ENCODE data around the gene SHMT2. TPM values are rescaled to one million over a fixed set of nuclear protein-coding genes. Genes with fewer than 3 reads are reported as not detected.

The SHMT2 gene
- total RNA-seq: 100 to 1,000 TPM; 194 to 357 TPM

GRCh38 chr12:57229634-57230380, at the start of gene SHMT2:
SHMT2 (plus strand) TSS chr12:57229711; CDS start chr12:57229779, 68 bp downstream.
- Mint-ChIP-seq H3K4me1 (peaks cover 52% of the 10 kb centered on the region), H3K4me3 (peak within 1 kb of the TSS; percentile 95), H3K36me3 (peaks cover 37% of the 10 kb centered on the region), H3K9me3 (ENCODE audit: low read depth) (no peaks in the 10 kb centered on the region), H3K27me3 (peaks cover 24% of the 10 kb centered on the region), H3K27ac (peak within 1 kb of the TSS; percentile 94)
- CTCF ChIA-PET: interaction anchor here (0.6 to 13.2 kb wide), 12 partner anchors 11 to 232 kb away, joined by 3 to 540 read pairs (median 6); partner anchors contain the start of genes NXPH4 and STAT6
- DNase-seq (peak; percentile 96), ATAC-seq (peak; percentile 79)

GRCh38 chr12:57180321-57180989, 49.1 kb upstream of the SHMT2 start:
- Mint-ChIP-seq H3K4me1 (peaks cover 2% of the 10 kb centered on the region), H3K27me3 (no peaks in the 10 kb centered on the region), H3K4me3 (no peak overlapping the region), H3K9me3 (ENCODE audit: low read depth) (no peaks in the 10 kb centered on the region), H3K27ac (no peak overlapping the region), H3K36me3 (no peaks in the 10 kb centered on the region)
- CTCF ChIA-PET: interaction anchor here (1.0 to 8.2 kb wide), 4 partner anchors 22 to 69 kb away, joined by 3 to 74 read pairs (median 3); partner anchors contain the start of gene STAT6
- DNase-seq (no peak), ATAC-seq (no peak)

GRCh38 chr12:57181072-57181471, 48.4 kb upstream of the SHMT2 start:
- DNase-seq (no peak), ATAC-seq (no peak)
- H3K9me3 Mint-ChIP-seq (ENCODE audit: low read depth): no peaks in the 10 kb centered on the region
- H3K36me3 Mint-ChIP-seq: no peaks in the 10 kb centered on the region
- no peak overlapping the region for H3K4me3 Mint-ChIP-seq
- CTCF ChIA-PET: interaction anchor here (1.0 to 8.2 kb wide), 7 partner anchors 8 to 70 kb away, joined by 3 to 74 read pairs (median 8); partner anchors contain the start of gene STAT6
- no peaks in the 10 kb centered on the region for H3K27me3 Mint-ChIP-seq
- peaks cover 2% of the 10 kb centered on the region for H3K4me1 Mint-ChIP-seq
- H3K27ac Mint-ChIP-seq: no peak overlapping the region

GRCh38 chr12:57181561-57182155, 47.9 kb upstream of the SHMT2 start:
- Mint-ChIP-seq H3K4me1 (peaks cover 2% of the 10 kb centered on the region), H3K36me3 (no peaks in the 10 kb centered on the region), H3K9me3 (ENCODE audit: low read depth) (no peaks in the 10 kb centered on the region), H3K4me3 (no peak overlapping the region), H3K27me3 (no peaks in the 10 kb centered on the region), H3K27ac (no peak overlapping the region)
- ATAC-seq (no peak), DNase-seq (no peak)
- CTCF ChIA-PET: interaction anchor here (1.0 to 8.2 kb wide), 12 partner anchors 8 to 112 kb away, joined by 3 to 74 read pairs (median 6); partner anchors contain the start of genes LRP1 and STAT6

- CTCF ChIA-PET: interaction anchor here (0.6 to 8.2 kb wide), 35 partner anchors 8 to 661 kb away, joined by 3 to 74 read pairs (median 4); partner anchors contain the start of genes LRP1, LRP1-AS, NEMP1 and RBMS2
- Mint-ChIP-seq H3K36me3 (no peaks in the 10 kb centered on the region), H3K27me3 (no peaks in the 10 kb centered on the region), H3K4me1 (peaks cover 2% of the 10 kb centered on the region), H3K4me3 (no peak overlapping the region), H3K27ac (no peak overlapping the region), H3K9me3 (ENCODE audit: low read depth) (no peaks in the 10 kb centered on the region)
- ATAC-seq: peak; percentile 97
- peak; percentile 84 for DNase-seq
Observed at GRCh38 chr12:57182918-57183575, 46.5 kb upstream of the SHMT2 start.

- Mint-ChIP-seq H3K27ac (no peak overlapping the region), H3K4me1 (peaks cover 2% of the 10 kb centered on the region), H3K36me3 (no peaks in the 10 kb centered on the region), H3K4me3 (no peak overlapping the region), H3K27me3 (no peaks in the 10 kb centered on the region), H3K9me3 (ENCODE audit: low read depth) (no peaks in the 10 kb centered on the region)
- no peak for DNase-seq
- ATAC-seq: no peak
- CTCF ChIA-PET: interaction anchor here (0.9 to 8.2 kb wide), 16 partner anchors 9 to 132 kb away, joined by 3 to 74 read pairs (median 6); partner anchors contain the start of genes LRP1, NEMP1 and STAT6
Observed at GRCh38 chr12:57183939-57184725, 45.4 kb upstream of the SHMT2 start.

GRCh38 chr12:57185403-57185802, 44.1 kb upstream of the SHMT2 start:
- CTCF ChIA-PET: interaction anchor here (1.3 to 8.2 kb wide), 5 partner anchors 13 to 174 kb away, joined by 3 to 74 read pairs (median 6); no protein-coding TSS in a partner anchor
- H3K4me3 Mint-ChIP-seq: no peak overlapping the region
- ATAC-seq: no peak

GRCh38 chr12:57185906-57186508, 43.5 kb upstream of the SHMT2 start:
- no peaks in the 10 kb centered on the region for H3K27me3 Mint-ChIP-seq
- no peak overlapping the region for H3K27ac Mint-ChIP-seq
- no peaks in the 10 kb centered on the region for H3K9me3 Mint-ChIP-seq (ENCODE audit: low read depth)
- CTCF ChIA-PET: interaction anchor here (0.8 to 8.2 kb wide), 10 partner anchors 10 to 175 kb away, joined by 3 to 74 read pairs (median 5); no protein-coding TSS in a partner anchor
- no peaks in the 10 kb centered on the region for H3K36me3 Mint-ChIP-seq
- ATAC-seq: no peak
- DNase-seq: no peak
- peaks cover 2% of the 10 kb centered on the region for H3K4me1 Mint-ChIP-seq
- no peak overlapping the region for H3K4me3 Mint-ChIP-seq

More at GRCh38 chr12:57185403-57185802, 44.1 kb upstream of the SHMT2 start:
- H3K27me3 Mint-ChIP-seq: no peaks in the 10 kb centered on the region
- DNase-seq: no peak
- H3K36me3 Mint-ChIP-seq: no peaks in the 10 kb centered on the region
- H3K4me1 Mint-ChIP-seq: peaks cover 2% of the 10 kb centered on the region
- no peaks in the 10 kb centered on the region for H3K9me3 Mint-ChIP-seq (ENCODE audit: low read depth)
- no peak overlapping the region for H3K27ac Mint-ChIP-seq

- no peak for ATAC-seq
- Mint-ChIP-seq H3K4me1 (peaks cover 2% of the 10 kb centered on the region), H3K27me3 (no peaks in the 10 kb centered on the region), H3K27ac (no peak overlapping the region), H3K36me3 (no peaks in the 10 kb centered on the region), H3K4me3 (no peak overlapping the region), H3K9me3 (ENCODE audit: low read depth) (no peaks in the 10 kb centered on the region)
- CTCF ChIA-PET: interaction anchor here (0.8 to 2.0 kb wide), 7 partner anchors 9 to 76 kb away, joined by 3 to 11 read pairs (median 5); partner anchors contain the start of gene STAT6
- DNase-seq: no peak
Observed at GRCh38 chr12:57187222-57188089, 42.1 kb upstream of the SHMT2 start.

GRCh38 chr12:57188090-57188425, 41.5 kb upstream of the SHMT2 start:
- no peak for ATAC-seq
- Mint-ChIP-seq H3K27ac (no peak overlapping the region), H3K4me3 (no peak overlapping the region), H3K9me3 (ENCODE audit: low read depth) (no peaks in the 10 kb centered on the region), H3K4me1 (no peaks in the 10 kb centered on the region), H3K36me3 (no peaks in the 10 kb centered on the region), H3K27me3 (no peaks in the 10 kb centered on the region)
- no peak for DNase-seq
- CTCF ChIA-PET: interaction anchor here (0.9 to 2.0 kb wide), 5 partner anchors 14 to 119 kb away, joined by 3 to 8 read pairs (median 4); partner anchors contain the start of gene STAT6

GRCh38 chr12:57190037-57190436, 39.5 kb upstream of the SHMT2 start:
- Mint-ChIP-seq H3K9me3 (ENCODE audit: low read depth) (no peaks in the 10 kb centered on the region), H3K36me3 (no peaks in the 10 kb centered on the region), H3K27ac (no peak overlapping the region), H3K4me1 (no peaks in the 10 kb centered on the region), H3K27me3 (no peaks in the 10 kb centered on the region), H3K4me3 (no peak overlapping the region)
- CTCF ChIA-PET: no interaction called here
- ATAC-seq: no peak
- DNase-seq: no peak

Measured in activated CD8-positive, alpha-beta memory T cell treated with anti-CD3 and anti-CD28 coated beads, Interleukin-2, amount 10 ng/mL, durations not matched to agents 7 days and 5 days (primary cell).